Mesenchymal stem cell (in vitro differentiated cells and primary cell): ENCODE results near the gene GUCA2B. TPM values are rescaled to one million over a fixed set of nuclear protein-coding genes. Genes with fewer than 3 reads are reported as not detected.

Experiments
- DNase-seq: peaks from one replicate; pipeline ENCODE4 v3.0.0-alpha.2; 2013
- H2AFZ ChIP-seq: one replicate; pipeline ENCODE4 v1.6.1; 2013; ENCODE audit warnings: low read depth, mild to moderate bottlenecking, control low read depth, inconsistent platforms, low read length, moderate library complexity
- H2AK5ac ChIP-seq: 2 replicates; pipeline ENCODE4 v1.6.1; 2013; ENCODE audit warnings: low read length, moderate library complexity, mild to moderate bottlenecking, inconsistent platforms; ENCODE audit not compliant: severe bottlenecking
- H2BK120ac ChIP-seq: one replicate; pipeline ENCODE4 v1.6.1; 2013; ENCODE audit warnings: low read depth, mild to moderate bottlenecking, inconsistent platforms, low read length, moderate library complexity
- H2BK12ac ChIP-seq, 2 experiments: one replicate each; pipeline ENCODE4 v1.6.1; 2013; ENCODE audit warnings: inconsistent platforms in 2 of 2, low read length in 2 of 2, mild to moderate bottlenecking in 2 of 2, moderate library complexity in 2 of 2, control low read depth in 1 of 2
- H2BK15ac ChIP-seq: one replicate; pipeline ENCODE4 v1.6.1; 2013; ENCODE audit warnings: mild to moderate bottlenecking, low read depth, inconsistent platforms; ENCODE audit not compliant: poor library complexity, severe bottlenecking
- H2BK5ac ChIP-seq: 2 replicates; pipeline ENCODE4 v1.6.1; 2013; ENCODE audit warnings: low read depth, mild to moderate bottlenecking, low read length, control low read depth, inconsistent platforms; ENCODE audit not compliant: poor library complexity, severe bottlenecking
- H3K14ac ChIP-seq, 2 experiments: one replicate each; pipeline ENCODE4 v1.6.1; 2013; ENCODE audit warnings: inconsistent platforms in 2 of 2, low read length in 2 of 2, control low read depth in 1 of 2, mild to moderate bottlenecking in 1 of 2, moderate library complexity in 1 of 2
- H3K18ac ChIP-seq, 2 experiments: one replicate each; pipeline ENCODE4 v1.6.1; 2013; ENCODE audit warnings: inconsistent platforms in 2 of 2, low read length in 2 of 2, control low read depth in 1 of 2, low read depth in 1 of 2, mild to moderate bottlenecking in 1 of 2
- H3K23ac ChIP-seq, 2 experiments: one replicate each; pipeline ENCODE4 v1.6.1; 2013; ENCODE audit warnings: inconsistent platforms in 2 of 2, low read length in 2 of 2, mild to moderate bottlenecking in 2 of 2, moderate library complexity in 2 of 2, control low read depth in 1 of 2
- H3K27ac ChIP-seq: 2 replicates; pipeline ENCODE4 v1.5.1; 2013; ENCODE audit warnings: mild to moderate bottlenecking, moderate library complexity, low read length, control low read depth, inconsistent platforms; ENCODE audit not compliant: poor library complexity, severe bottlenecking
- H3K27me3 ChIP-seq, 2 experiments: 2 replicates each; pipeline versions ENCODE4 v1.6.1 to v1.7.0; 2013; ENCODE audit warnings: low read length in 2 of 2, mild to moderate bottlenecking in 2 of 2, moderate library complexity in 2 of 2, control low read depth in 1 of 2, inconsistent platforms in 1 of 2; ENCODE audit not compliant: control insufficient read depth in 1 of 2, insufficient read depth in 1 of 2
- H3K36me3 ChIP-seq, 2 experiments: 2 replicates each; pipeline versions ENCODE4 v1.6.1 to v1.7.0; 2013; ENCODE audit warnings: low read length in 2 of 2, control low read depth in 1 of 2, inconsistent platforms in 1 of 2, low read depth in 1 of 2, mild to moderate bottlenecking in 1 of 2; ENCODE audit not compliant: insufficient read depth in 2 of 2, control insufficient read depth in 1 of 2
- H3K4ac ChIP-seq, 2 experiments: one replicate each; pipeline ENCODE4 v1.6.1; 2013; ENCODE audit warnings: inconsistent platforms in 2 of 2, low read length in 2 of 2, mild to moderate bottlenecking in 2 of 2, moderate library complexity in 2 of 2, control low read depth in 1 of 2, low read depth in 1 of 2
- H3K4me1 ChIP-seq: 2 replicates; pipeline ENCODE4 v1.6.1; 2013; ENCODE audit warnings: low read depth, low read length, control low read depth; ENCODE audit not compliant: control insufficient read depth, insufficient read depth
- H3K4me2 ChIP-seq: 2 replicates; pipeline ENCODE4 v1.6.1; 2013; ENCODE audit warnings: low read length, mild to moderate bottlenecking, inconsistent platforms; ENCODE audit not compliant: poor library complexity, severe bottlenecking
- H3K4me3 ChIP-seq, 2 experiments: 2 replicates each; pipeline versions ENCODE4 v1.5.1 to v1.7.0; 2013; ENCODE audit warnings: low read length in 2 of 2, mild to moderate bottlenecking in 2 of 2, control low read depth in 1 of 2, low read depth in 1 of 2; ENCODE audit not compliant: insufficient read depth in 1 of 2
- H3K79me1 ChIP-seq: replicated peaks from 2 replicates; pipeline ENCODE4 v1.6.1; 2013; ENCODE audit warnings: mild to moderate bottlenecking, control low read depth, low read length, inconsistent platforms; ENCODE audit not compliant: poor library complexity, severe bottlenecking
- H3K9ac ChIP-seq: 2 replicates; pipeline ENCODE4 v1.7.0; 2013; ENCODE audit warnings: mild to moderate bottlenecking, low read length, moderate library complexity
- H3K9me3 ChIP-seq: 2 replicates; pipeline ENCODE4 v1.7.0; 2013; ENCODE audit warnings: mild to moderate bottlenecking, low read length; ENCODE audit not compliant: control insufficient read depth
- H4K8ac ChIP-seq: one replicate; pipeline ENCODE4 v1.6.1; 2013; ENCODE audit warnings: inconsistent platforms, mild to moderate bottlenecking, low read length, moderate library complexity
- H4K91ac ChIP-seq: one replicate; pipeline ENCODE4 v1.6.1; 2013; ENCODE audit warnings: mild to moderate bottlenecking, low read length, inconsistent platforms
- WGBS: methylation state at CpG from one replicate; pipeline ENCODE4 v1.1.7; 2013; ENCODE audit warnings: mixed read lengths; 5-methylcytosine and 5-hydroxymethylcytosine counted together
- polyA plus RNA-seq, 2 experiments: library from polyadenylated mRNA; stranded (reverse); fragments of 200-250 nt; gene quantifications; one replicate each; pipeline ENCODE4 v1.2.3, GENCODE V29; 2013

The GUCA2B gene
- not detected for polyA plus RNA-seq (2013, experiment 1 of 2)
- not detected for polyA plus RNA-seq (2013, experiment 2 of 2)

DNA sequence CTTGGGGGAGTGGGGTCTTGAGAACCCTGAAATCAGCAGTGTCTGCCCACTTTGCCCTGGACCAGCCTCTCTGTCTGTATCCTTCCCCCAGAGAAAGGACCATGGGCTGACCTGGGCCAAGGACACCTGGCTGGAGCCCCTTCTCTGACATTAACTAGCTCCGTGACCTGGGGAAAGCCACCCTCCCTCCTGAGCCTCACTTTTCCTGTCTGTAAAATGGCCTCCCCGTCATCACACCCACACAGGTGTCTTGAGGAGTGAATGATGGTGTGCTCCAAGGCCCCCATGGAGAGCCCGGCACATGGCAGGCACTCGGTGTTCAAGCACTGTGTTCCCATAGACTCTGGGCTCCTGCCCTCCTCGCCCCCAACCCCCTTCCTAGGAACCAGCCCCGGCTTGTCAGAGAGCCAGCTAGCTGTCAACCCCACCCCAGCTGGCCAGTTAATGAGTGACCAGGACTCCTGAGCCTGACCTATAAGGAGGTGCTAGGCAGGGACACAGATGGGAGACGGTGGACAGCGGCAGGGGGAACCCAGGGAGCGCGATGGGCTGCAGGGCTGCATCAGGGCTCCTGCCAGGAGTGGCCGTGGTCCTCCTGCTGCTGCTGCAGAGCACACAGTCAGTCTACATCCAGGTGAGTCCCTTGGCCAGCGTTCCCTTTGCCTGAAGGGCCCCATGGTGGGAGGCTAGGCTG, at the start of gene GUCA2B:
GUCA2B (plus strand) TSS at position 504 of the 694 bp plus-strand sequence; CDS start at position 545, 41 bp downstream.
- Histone ChIP-seq H2BK15ac (no peak within 1 kb of the TSS), H3K18ac (no peak within 1 kb of the TSS), H3K9me3 (no peaks in the 10 kb centered on the region), H4K8ac (no peak within 1 kb of the TSS), H2BK5ac (no peak within 1 kb of the TSS), H3K4me2 (no peak within 1 kb of the TSS), H4K91ac (no peak within 1 kb of the TSS), H3K23ac (no peak within 1 kb of the TSS), H3K27ac (no peak within 1 kb of the TSS), H2AK5ac (no peak within 1 kb of the TSS), H3K79me1 (no peaks in the 10 kb centered on the region), H3K4ac (no peak within 1 kb of the TSS), H2BK120ac (no peak within 1 kb of the TSS), H3K27me3 (peaks cover 26 to 70% of the 10 kb centered on the region in 2 experiments), H3K4me3 (no peak within 1 kb of the TSS), H2AFZ (no peak within 1 kb of the TSS), H3K9ac (no peak within 1 kb of the TSS), H3K14ac (no peak within 1 kb of the TSS), H3K36me3 (no peaks in the 10 kb centered on the region), H3K4me1 (peaks cover 3% of the 10 kb centered on the region), H2BK12ac (no peak within 1 kb of the TSS)
- no peak for DNase-seq
- 81% methylated on average over 12 of the region's 12 CpGs for WGBS

DNA sequence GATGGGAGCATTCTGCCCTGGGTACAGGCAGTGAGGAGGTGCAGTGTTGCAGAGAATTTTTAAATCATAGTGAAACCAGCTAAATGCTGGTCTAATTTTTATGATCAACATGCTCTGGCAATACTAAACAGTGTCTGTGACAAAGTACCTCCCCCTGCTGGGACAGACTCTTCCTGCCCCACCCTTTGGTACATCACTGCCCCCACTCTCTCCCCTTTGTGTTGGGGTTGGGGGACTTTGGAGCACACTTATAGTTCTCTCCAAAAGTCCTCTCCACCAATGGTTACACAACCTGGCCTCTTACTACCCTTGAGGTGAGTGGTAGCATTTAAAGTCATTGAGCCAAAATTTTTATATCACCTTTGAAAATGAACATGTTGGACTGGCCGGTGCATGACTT, 48.2 kb upstream of the GUCA2B start:
- no peak overlapping the region for H3K23ac ChIP-seq
- no peak overlapping the region for H3K18ac ChIP-seq
- no peak for DNase-seq
- 100% methylated on average over 1 of the region's 1 CpG for WGBS
- no peaks in the 10 kb centered on the region for H3K9me3 ChIP-seq
- no peak overlapping the region for H2BK5ac ChIP-seq
- H3K4me1 ChIP-seq = no peaks in the 10 kb centered on the region
- H4K91ac ChIP-seq = no peak overlapping the region
- H2AK5ac ChIP-seq = no peak overlapping the region
- H2AFZ ChIP-seq = no peak overlapping the region
- H4K8ac ChIP-seq = no peak overlapping the region
- no peaks in the 10 kb centered on the region for H3K79me1 ChIP-seq
- no peak overlapping the region for H2BK12ac ChIP-seq
- H3K27ac ChIP-seq = no peak overlapping the region
- no peak overlapping the region for H3K14ac ChIP-seq
- no peak overlapping the region for H3K4ac ChIP-seq
- H3K4me3 ChIP-seq = no peak overlapping the region
- no peak overlapping the region for H2BK15ac ChIP-seq
- H3K27me3 ChIP-seq = peaks cover 0 to 14% of the 10 kb centered on the region in 2 experiments
- no peak overlapping the region for H2BK120ac ChIP-seq
- no peak overlapping the region for H3K4me2 ChIP-seq
- H3K9ac ChIP-seq = no peak overlapping the region
- no peaks in the 10 kb centered on the region for H3K36me3 ChIP-seq

GRCh38 chr1:42108309-42108708, 44.9 kb upstream of the GUCA2B start:
- Histone ChIP-seq H3K36me3 (no peaks in the 10 kb centered on the region), H2AFZ (no peak overlapping the region), H3K9ac (no peak overlapping the region), H3K79me1 (no peaks in the 10 kb centered on the region), H4K91ac (no peak overlapping the region), H3K4ac (no peak overlapping the region), H3K27me3 (peaks cover 14 to 23% of the 10 kb centered on the region in 2 experiments), H2BK5ac (no peak overlapping the region), H3K4me1 (no peaks in the 10 kb centered on the region), H3K27ac (no peak overlapping the region), H2BK15ac (no peak overlapping the region), H2BK12ac (no peak overlapping the region), H3K18ac (no peak overlapping the region), H3K9me3 (peaks cover 3% of the 10 kb centered on the region), H2AK5ac (no peak overlapping the region), H3K4me3 (no peak overlapping the region), H3K23ac (no peak overlapping the region), H3K14ac (no peak overlapping the region), H3K4me2 (no peak overlapping the region), H2BK120ac (no peak overlapping the region), H4K8ac (no peak overlapping the region)
- DNase-seq = no peak
- 92% methylated on average over 7 of the region's 7 CpGs for WGBS

DNA sequence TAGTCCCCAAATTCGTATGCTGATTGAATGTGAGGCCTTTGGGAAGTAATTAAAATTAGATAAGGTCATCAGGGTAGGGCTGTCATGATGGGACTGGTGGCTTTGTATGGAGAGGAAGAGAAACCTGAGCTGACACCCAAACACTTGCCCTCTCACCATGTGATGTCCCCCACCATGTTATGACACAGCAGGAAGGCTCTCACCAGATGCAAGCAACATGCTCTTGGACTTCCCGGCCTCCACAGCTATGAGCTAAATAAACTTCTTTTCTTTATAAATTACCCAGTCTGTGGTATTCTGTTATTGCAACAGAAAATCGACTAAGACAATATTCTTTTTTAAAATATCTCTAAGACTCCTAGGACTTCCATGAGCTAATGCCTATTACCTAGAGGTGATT, 43.6 kb upstream of the GUCA2B start:
- Histone ChIP-seq H3K36me3 (no peaks in the 10 kb centered on the region), H3K4ac (no peak overlapping the region), H3K18ac (no peak overlapping the region), H2BK5ac (no peak overlapping the region), H3K14ac (no peak overlapping the region), H2BK15ac (no peak overlapping the region), H3K27me3 (peaks cover 19% of the 10 kb centered on the region in 2 experiments), H3K4me3 (no peak overlapping the region), H3K23ac (no peak overlapping the region), H4K8ac (no peak overlapping the region), H3K27ac (no peak overlapping the region), H2AK5ac (no peak overlapping the region), H3K4me1 (no peaks in the 10 kb centered on the region), H3K9ac (no peak overlapping the region), H4K91ac (no peak overlapping the region), H3K4me2 (no peak overlapping the region), H3K79me1 (no peaks in the 10 kb centered on the region), H2AFZ (no peak overlapping the region), H2BK120ac (no peak overlapping the region), H3K9me3 (peaks cover 3% of the 10 kb centered on the region), H2BK12ac (no peak overlapping the region)
- 85% methylated on average over 1 of the region's 3 CpGs for WGBS
- no peak for DNase-seq
